ENCODE data around the gene TMEM108. TPM values are rescaled to one million over a fixed set of nuclear protein-coding genes. Genes with fewer than 3 reads are reported as not detected.

The TMEM108 gene
- polyA plus RNA-seq, 1 donor (not counting 4 experiments of a cell fraction or from before 2014, with no cell fraction given): not detected

DNA sequence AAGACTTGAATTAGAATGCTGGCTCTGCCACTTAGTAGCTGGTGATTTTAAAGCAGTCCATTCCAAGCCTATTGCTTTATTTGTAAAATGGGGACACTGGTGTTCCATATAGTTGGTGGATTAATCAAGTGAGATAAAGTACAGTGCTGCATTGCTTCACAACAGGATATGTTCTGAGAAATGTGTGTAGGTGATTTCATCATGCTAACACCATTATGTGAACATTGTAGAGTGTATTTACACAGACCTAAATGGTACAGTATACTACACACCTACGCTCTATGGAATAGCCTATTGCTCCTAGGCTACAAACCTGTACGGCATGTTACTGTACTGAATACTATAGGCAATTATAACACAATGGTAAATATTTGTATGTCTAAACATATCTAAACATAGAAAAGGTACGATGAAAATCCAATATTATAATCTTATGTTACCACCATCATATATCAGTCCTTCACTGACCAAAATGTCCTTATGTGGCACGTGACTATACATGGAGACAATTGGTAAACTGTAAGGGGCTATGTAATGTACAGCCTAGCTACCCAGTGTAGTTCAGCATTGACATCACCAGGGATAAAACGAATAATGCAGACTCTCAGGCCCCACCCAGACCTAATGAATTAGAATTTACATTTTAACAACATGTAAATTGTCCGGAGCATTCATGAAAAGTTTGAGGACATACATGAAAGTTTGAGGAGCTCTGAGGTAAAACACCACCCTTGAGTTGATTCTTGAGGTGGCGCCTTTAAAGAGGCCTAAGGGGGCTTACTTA is 240.3 kb downstream of the TMEM108 start:
- Histone ChIP-seq H3K9me1 (ENCODE audit: control insufficient read depth, extremely low read depth, insufficient read depth, low read length) (no peaks in the 10 kb centered on the region), H3K4me3 (ENCODE audit: control insufficient read depth in 2 of 3, extremely low read depth in 1 of 3, insufficient read depth in 2 of 3, low read depth in 1 of 3, low read length in 3 of 3) (no peak overlapping the region), H3K4me1 (ENCODE audit: control insufficient read depth, extremely low read depth, insufficient read depth, low read length) (no peaks in the 10 kb centered on the region), H3K9me3 (ENCODE audit: control insufficient read depth, low read depth, low read length) (no peaks in the 10 kb centered on the region), H4K20me1 (ENCODE audit: control insufficient read depth, extremely low read depth, insufficient read depth, low read length) (no peaks in the 10 kb centered on the region), H3K9ac (ENCODE audit: control insufficient read depth, extremely low read depth, insufficient read depth, low read length) (no peak overlapping the region), H3K27ac (ENCODE audit: control insufficient read depth, insufficient read depth, low read length) (no peak overlapping the region), H3K79me2 (ENCODE audit: control insufficient read depth, insufficient read depth, low read length) (no peaks in the 10 kb centered on the region), H2AFZ (ENCODE audit: control insufficient read depth, low read length) (no peak overlapping the region), H3K27me3 (ENCODE audit: control insufficient read depth, extremely low read depth, insufficient read depth, low read length) (no peaks in the 10 kb centered on the region), H3K36me3 (ENCODE audit: control insufficient read depth in 2 of 2, extremely low read depth in 1 of 2, insufficient read depth in 2 of 2, low read length in 2 of 2) (no peaks in the 10 kb centered on the region), H3K4me2 (ENCODE audit: control insufficient read depth, extremely low read depth, insufficient read depth, low read depth, low read length) (peak overlapping the region; percentile 39)
- no peak for TF ChIP-seq EZH2 (IDR thresholded peaks at IDR 0.05; ENCODE audit: low read length)
- TF ChIP-seq, protein P1, sequence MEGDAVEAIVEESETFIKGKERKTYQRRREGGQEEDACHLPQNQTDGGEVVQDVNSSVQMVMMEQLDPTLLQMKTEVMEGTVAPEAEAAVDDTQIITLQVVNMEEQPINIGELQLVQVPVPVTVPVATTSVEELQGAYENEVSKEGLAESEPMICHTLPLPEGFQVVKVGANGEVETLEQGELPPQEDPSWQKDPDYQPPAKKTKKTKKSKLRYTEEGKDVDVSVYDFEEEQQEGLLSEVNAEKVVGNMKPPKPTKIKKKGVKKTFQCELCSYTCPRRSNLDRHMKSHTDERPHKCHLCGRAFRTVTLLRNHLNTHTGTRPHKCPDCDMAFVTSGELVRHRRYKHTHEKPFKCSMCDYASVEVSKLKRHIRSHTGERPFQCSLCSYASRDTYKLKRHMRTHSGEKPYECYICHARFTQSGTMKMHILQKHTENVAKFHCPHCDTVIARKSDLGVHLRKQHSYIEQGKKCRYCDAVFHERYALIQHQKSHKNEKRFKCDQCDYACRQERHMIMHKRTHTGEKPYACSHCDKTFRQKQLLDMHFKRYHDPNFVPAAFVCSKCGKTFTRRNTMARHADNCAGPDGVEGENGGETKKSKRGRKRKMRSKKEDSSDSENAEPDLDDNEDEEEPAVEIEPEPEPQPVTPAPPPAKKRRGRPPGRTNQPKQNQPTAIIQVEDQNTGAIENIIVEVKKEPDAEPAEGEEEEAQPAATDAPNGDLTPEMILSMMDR (optimal IDR thresholded peaks at IDR 0.05 in 1 of 3, IDR thresholded peaks at IDR 0.05 in 1 of 3, conservative IDR thresholded peaks at IDR 0.05 in 1 of 3; ENCODE audit: extremely low read depth in 1 of 3, insufficient read depth in 2 of 3, low read length in 3 of 3): no peak
- no peak for DNase-seq (ENCODE audit: low read depth, low spot score)
- dilution Hi-C loops (cut with MboI; ENCODE audit: extremely low pct_ligation_motif_present, low sequenced_read_pairs): no loop called here
- FAIRE-seq: no peak

DNA sequence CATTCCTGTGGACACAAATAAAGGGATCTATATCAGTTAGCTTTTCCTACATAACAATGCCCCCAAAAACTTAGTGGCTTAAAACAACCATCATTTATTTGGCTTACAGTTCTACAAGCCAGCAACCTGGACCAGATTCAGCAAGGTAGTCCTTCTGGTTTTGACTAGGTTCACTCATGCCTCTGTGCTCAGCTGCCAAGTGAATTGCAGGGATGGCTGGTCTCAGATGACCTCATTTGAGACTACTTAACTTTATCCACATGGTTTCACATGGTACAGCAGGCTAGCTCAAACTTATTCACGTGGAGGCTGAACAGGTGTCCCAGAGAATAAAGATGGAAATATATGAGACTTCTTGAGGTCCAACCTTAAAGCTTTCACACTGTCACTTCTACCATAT is 242.4 kb downstream of the TMEM108 start:
- H3K36me3 ChIP-seq (ENCODE audit: control insufficient read depth in 2 of 2, extremely low read depth in 1 of 2, insufficient read depth in 2 of 2, low read length in 2 of 2): no peaks in the 10 kb centered on the region
- no peaks in the 10 kb centered on the region for H3K4me1 ChIP-seq (ENCODE audit: control insufficient read depth, extremely low read depth, insufficient read depth, low read length)
- H3K9ac ChIP-seq (ENCODE audit: control insufficient read depth, extremely low read depth, insufficient read depth, low read length): no peak overlapping the region
- H2AFZ ChIP-seq (ENCODE audit: control insufficient read depth, low read length): no peak overlapping the region
- DNase-seq (ENCODE audit: low read depth, low spot score) (no peak), FAIRE-seq (no peak)
- H3K4me2 ChIP-seq (ENCODE audit: control insufficient read depth, extremely low read depth, insufficient read depth, low read depth, low read length): no peak overlapping the region
- H4K20me1 ChIP-seq (ENCODE audit: control insufficient read depth, extremely low read depth, insufficient read depth, low read length): no peaks in the 10 kb centered on the region
- H3K9me1 ChIP-seq (ENCODE audit: control insufficient read depth, extremely low read depth, insufficient read depth, low read length): no peaks in the 10 kb centered on the region
- H3K27me3 ChIP-seq (ENCODE audit: control insufficient read depth, extremely low read depth, insufficient read depth, low read length): no peaks in the 10 kb centered on the region
- dilution Hi-C loops (cut with MboI; ENCODE audit: extremely low pct_ligation_motif_present, low sequenced_read_pairs): no loop called here
- H3K9me3 ChIP-seq (ENCODE audit: control insufficient read depth, low read depth, low read length): no peaks in the 10 kb centered on the region
- no peaks in the 10 kb centered on the region for H3K79me2 ChIP-seq (ENCODE audit: control insufficient read depth, insufficient read depth, low read length)
- no peak overlapping the region for H3K27ac ChIP-seq (ENCODE audit: control insufficient read depth, insufficient read depth, low read length)
- TF ChIP-seq, protein P1 (optimal IDR thresholded peaks at IDR 0.05 in 1 of 3, IDR thresholded peaks at IDR 0.05 in 1 of 3, conservative IDR thresholded peaks at IDR 0.05 in 1 of 3; ENCODE audit: extremely low read depth in 1 of 3, insufficient read depth in 2 of 3, low read length in 3 of 3): no peak
- no peak for TF ChIP-seq EZH2 (IDR thresholded peaks at IDR 0.05; ENCODE audit: low read length)
- no peak overlapping the region for H3K4me3 ChIP-seq (ENCODE audit: control insufficient read depth in 2 of 3, extremely low read depth in 1 of 3, insufficient read depth in 2 of 3, low read depth in 1 of 3, low read length in 3 of 3)

Data from keratinocyte (primary cell).